ENCODE results near the gene MTMR12.

- TF ChIP-seq CTCF (IDR thresholded peaks at IDR 0.05; ENCODE audit: borderline replicate concordance, extremely low read depth, low read length, poor library complexity, severe bottlenecking) (no peak), EZH2 (IDR thresholded peaks at IDR 0.05; ENCODE audit: borderline replicate concordance, low read depth, low read length, severe bottlenecking) (no peak)
These were observed 122.6 kb downstream of the MTMR12 start for GRCh38 chr5:32190095-32190494.
